Peyer's patch (tissue), 4 donors: ENCODE results near the gene PSEN1.
"Not testable (repeated sequence)": the region's sequence is repeated elsewhere in the genome, so short reads cannot be mapped to it uniquely, and the experiment has no call there.

Source experiments
- POLR2A ChIP-seq, 2 donors: fragments of 450-650 bp; IDR thresholded peaks; one replicate each; pipeline ENCODE4 v1.5.1; 2017; ENCODE audit warnings: antibody characterized with exemption in 2 of 2, mild to moderate bottlenecking in 2 of 2, moderate library complexity in 2 of 2
- TF ChIP-seq, protein P1 (sequence below), 6 experiments: fragments of 450-650 bp in 4 of 6; fragments of 200-600 bp in 2 of 6; sonication (generic) in 1 of 6; IDR thresholded peaks; one replicate each; pipeline ENCODE4 v1.5.1; 2017 to 2019; ENCODE audit warnings: antibody characterized with exemption in 6 of 6, mild to moderate bottlenecking in 3 of 6, moderate library complexity in 1 of 6

- TF ChIP-seq, protein P1, sequence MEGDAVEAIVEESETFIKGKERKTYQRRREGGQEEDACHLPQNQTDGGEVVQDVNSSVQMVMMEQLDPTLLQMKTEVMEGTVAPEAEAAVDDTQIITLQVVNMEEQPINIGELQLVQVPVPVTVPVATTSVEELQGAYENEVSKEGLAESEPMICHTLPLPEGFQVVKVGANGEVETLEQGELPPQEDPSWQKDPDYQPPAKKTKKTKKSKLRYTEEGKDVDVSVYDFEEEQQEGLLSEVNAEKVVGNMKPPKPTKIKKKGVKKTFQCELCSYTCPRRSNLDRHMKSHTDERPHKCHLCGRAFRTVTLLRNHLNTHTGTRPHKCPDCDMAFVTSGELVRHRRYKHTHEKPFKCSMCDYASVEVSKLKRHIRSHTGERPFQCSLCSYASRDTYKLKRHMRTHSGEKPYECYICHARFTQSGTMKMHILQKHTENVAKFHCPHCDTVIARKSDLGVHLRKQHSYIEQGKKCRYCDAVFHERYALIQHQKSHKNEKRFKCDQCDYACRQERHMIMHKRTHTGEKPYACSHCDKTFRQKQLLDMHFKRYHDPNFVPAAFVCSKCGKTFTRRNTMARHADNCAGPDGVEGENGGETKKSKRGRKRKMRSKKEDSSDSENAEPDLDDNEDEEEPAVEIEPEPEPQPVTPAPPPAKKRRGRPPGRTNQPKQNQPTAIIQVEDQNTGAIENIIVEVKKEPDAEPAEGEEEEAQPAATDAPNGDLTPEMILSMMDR (IDR thresholded peaks at IDR 0.05), result not testable (repeated sequence)
- TF ChIP-seq POLR2A (IDR thresholded peaks at IDR 0.05), result not testable (repeated sequence)
Observed at GRCh38 chr14:73169855-73170254, 33.5 kb downstream of the PSEN1 start.
